HEK293 (cell line): ENCODE data around the gene HDDC3.
"Not testable (repeated sequence)": the region's sequence is repeated elsewhere in the genome, so short reads cannot be mapped to it uniquely, and the experiment has no call there.

Experiments used
- CTCF ChIA-PET: fragments of 350-600 bp; formaldehyde crosslinking; extraction: SDS; loops from one replicate; lab custom pipeline; 2021; ENCODE audit warnings: antibody characterized with exemption; lab: Yijun Ruan, JAX
- POLR2A ChIA-PET: fragments of 300-600 bp; formaldehyde crosslinking; extraction: SDS; loops from one replicate; lab custom pipeline; 2020; ENCODE audit warnings: antibody characterized with exemption, inconsistent platforms; lab: Yijun Ruan, JAX
- H3K27ac ChIP-seq: fragments of 200-500 bp; sonication (Bioruptor generic); 2 replicates; pipeline ENCODE4 v1.5.1; 2014; ENCODE audit warnings: low read depth, low read length, control low read depth, inconsistent platforms; ENCODE audit errors: extremely low read depth
- H3K36me3 ChIP-seq, 2 experiments: fragments of 200-500 bp in 1 of 2; sonication (Bioruptor generic) in 1 of 2; 1 replicate in 1 of 2; 2 replicates in 1 of 2; pipeline ENCODE4 v1.5.1; 2014 to 2017; ENCODE audit warnings: inconsistent platforms in 2 of 2, low read length in 2 of 2; ENCODE audit not compliant: control insufficient read depth in 2 of 2, insufficient read depth in 1 of 2
- H3K4me1 ChIP-seq: fragments of 200-500 bp; sonication (Bioruptor generic); 2 replicates; pipeline ENCODE4 v1.5.1; 2014; ENCODE audit warnings: mild to moderate bottlenecking, low read length, inconsistent platforms; ENCODE audit not compliant: control insufficient read depth, insufficient read depth
- H3K4me3 ChIP-seq: 2 replicates; pipeline ENCODE4 v1.5.1; 2011; ENCODE audit warnings: low read depth, mild to moderate bottlenecking, control low read depth, low read length, moderate library complexity
- H3K9me3 ChIP-seq: fragments of 200-500 bp; sonication (Bioruptor generic); 2 replicates; pipeline ENCODE4 v1.5.1; 2014; ENCODE audit warnings: low read depth, low read length, inconsistent platforms; ENCODE audit not compliant: control insufficient read depth, insufficient read depth
- ATF2 ChIP-seq: fragments of 450-650 bp; formaldehyde crosslinking; IDR thresholded peaks from 2 replicates; pipeline ENCODE4 v1.5.1; 2016; ENCODE audit warnings: missing biosample characterization, missing genetic modification characterization, low read depth
- BCL11A ChIP-seq: fragments of 450-650 bp; formaldehyde crosslinking; IDR thresholded peaks from 2 replicates; pipeline ENCODE4 v1.5.1; 2016; ENCODE audit warnings: low read depth, missing biosample characterization, missing genetic modification characterization
- GLIS1 ChIP-seq: fragments of 450-650 bp; formaldehyde crosslinking; IDR thresholded peaks from 2 replicates; pipeline ENCODE4 v1.5.1; 2016; ENCODE audit warnings: missing biosample characterization, missing genetic modification characterization
- KLF17 ChIP-seq: fragments of 450-650 bp; formaldehyde crosslinking; IDR thresholded peaks from 2 replicates; pipeline ENCODE4 v1.5.1; 2016; ENCODE audit warnings: missing biosample characterization, missing genetic modification characterization
- MEIS1 ChIP-seq: sonication (generic); formaldehyde crosslinking; IDR thresholded peaks from 2 replicates; pipeline ENCODE4 v1.8.1; 2022; ENCODE audit warnings: missing genetic modification reagents, mild to moderate bottlenecking, borderline replicate concordance
- ZBTB20 ChIP-seq: fragments of 450-650 bp; formaldehyde crosslinking; IDR thresholded peaks from 2 replicates; pipeline ENCODE4 v1.5.1; 2016; ENCODE audit warnings: missing biosample characterization, missing genetic modification characterization
- ZBTB48 ChIP-seq: fragments of 450-650 bp; formaldehyde crosslinking; IDR thresholded peaks from 2 replicates; pipeline ENCODE4 v1.5.1; 2016; ENCODE audit warnings: missing biosample characterization, missing genetic modification characterization
- ZFP41 ChIP-seq: fragments of 450-650 bp; formaldehyde crosslinking; IDR thresholded peaks from 2 replicates; pipeline ENCODE4 v1.5.1; 2016; ENCODE audit warnings: missing biosample characterization, missing genetic modification characterization, borderline replicate concordance
- ZFP69B ChIP-seq: fragments of 450-650 bp; formaldehyde crosslinking; IDR thresholded peaks from 2 replicates; pipeline ENCODE4 v1.5.1; 2016; ENCODE audit warnings: missing biosample characterization, missing genetic modification characterization
- ZNF146 ChIP-seq: fragments of 450-650 bp; formaldehyde crosslinking; IDR thresholded peaks from 2 replicates; pipeline ENCODE4 v1.5.1; 2016; ENCODE audit warnings: missing biosample characterization, missing genetic modification characterization
- ZNF184 ChIP-seq: fragments of 450-650 bp; IDR thresholded peaks from 2 replicates; pipeline ENCODE4 v1.5.1; 2018; ENCODE audit warnings: missing biosample characterization, mild to moderate bottlenecking, missing genetic modification characterization
- ZNF223 ChIP-seq: fragments of 450-650 bp; formaldehyde crosslinking; IDR thresholded peaks from 2 replicates; pipeline ENCODE4 v1.5.1; 2016; ENCODE audit warnings: missing biosample characterization, missing genetic modification characterization
- ZNF394 ChIP-seq: fragments of 450-650 bp; formaldehyde crosslinking; IDR thresholded peaks from 2 replicates; pipeline ENCODE4 v1.5.1; 2016; ENCODE audit warnings: missing biosample characterization, missing genetic modification characterization, mild to moderate bottlenecking, moderate library complexity, borderline replicate concordance
- ZNF404 ChIP-seq: fragments of 450-650 bp; formaldehyde crosslinking; IDR thresholded peaks from 2 replicates; pipeline ENCODE4 v1.5.1; 2017; ENCODE audit warnings: missing biosample characterization, missing genetic modification characterization
- ZNF473 ChIP-seq: fragments of 450-650 bp; formaldehyde crosslinking; IDR thresholded peaks from 2 replicates; pipeline ENCODE4 v1.5.1; 2017; ENCODE audit warnings: missing biosample characterization, missing genetic modification characterization
- ZNF544 ChIP-seq: fragments of 450-650 bp; formaldehyde crosslinking; IDR thresholded peaks from 2 replicates; pipeline ENCODE4 v1.5.0; 2017; ENCODE audit warnings: missing biosample characterization, missing genetic modification characterization
- ZNF76 ChIP-seq: fragments of 450-650 bp; formaldehyde crosslinking; IDR thresholded peaks from 2 replicates; pipeline ENCODE4; 2016; ENCODE audit warnings: low read depth, missing biosample characterization, missing genetic modification characterization, borderline replicate concordance
- ZSCAN23 ChIP-seq: fragments of 450-650 bp; formaldehyde crosslinking; IDR thresholded peaks from 2 replicates; pipeline ENCODE4 v1.5.1; 2016; ENCODE audit warnings: missing biosample characterization, missing genetic modification characterization
- ZXDB ChIP-seq: fragments of 450-650 bp; formaldehyde crosslinking; IDR thresholded peaks from 2 replicates; pipeline ENCODE4 v1.5.1; 2016; ENCODE audit warnings: missing biosample characterization, missing genetic modification characterization

Gene HDDC3

GRCh38 chr15:90922712-90923322 lies 9.5 kb downstream of the HDDC3 start:
- H3K9me3 ChIP-seq, H3K4me1 ChIP-seq, H3K4me3 ChIP-seq, H3K27ac ChIP-seq: not testable (repeated sequence)
- H3K36me3 ChIP-seq = peaks cover 22 to 41% of the 10 kb centered on the region in 2 experiments
- CTCF ChIA-PET = interaction anchor here (0.7 to 6.9 kb wide), 4 partner anchors 10 to 35 kb away, joined by 3 to 82 read pairs (median 4); partner anchors contain the start of genes HDDC3, MAN2A2 and UNC45A
- TF ChIP-seq ZBTB20 = 0 out of 2 replicates have a peak, but pooled peaks have one; percentile 23
- POLR2A ChIA-PET = interaction anchor here (0.5 to 2.4 kb wide), 7 partner anchors 9 to 55 kb away, joined by 3 to 10 read pairs (median 3); partner anchors contain the start of genes HDDC3, MAN2A2 and UNC45A

DNA sequence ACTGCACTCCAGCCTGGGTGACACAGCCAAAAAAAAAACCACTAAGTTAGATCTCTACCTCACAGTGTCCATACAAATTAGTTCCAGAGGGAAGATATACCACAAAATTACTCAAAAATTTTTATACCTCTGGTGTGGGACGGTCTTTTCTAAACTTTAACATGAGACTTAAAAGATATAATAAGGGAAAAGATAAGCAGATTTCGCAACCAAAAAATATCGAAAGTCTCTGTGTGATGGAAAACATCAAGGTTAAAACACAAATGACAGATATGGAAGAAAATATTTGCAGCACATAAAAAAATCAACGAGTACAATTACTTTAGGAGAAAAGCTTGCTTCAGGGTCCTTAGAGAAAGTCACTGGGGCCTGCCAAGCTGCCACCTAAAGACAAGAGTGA lies 10.5 kb downstream of the HDDC3 start:
- H3K36me3 ChIP-seq = peaks cover 27 to 50% of the 10 kb centered on the region in 2 experiments
- POLR2A ChIA-PET = interaction anchor here (1.2 to 1.5 kb wide), 2 partner anchors 8 to 10 kb away, joined by 3 to 4 read pairs; partner anchors contain the start of gene HDDC3

DNA sequence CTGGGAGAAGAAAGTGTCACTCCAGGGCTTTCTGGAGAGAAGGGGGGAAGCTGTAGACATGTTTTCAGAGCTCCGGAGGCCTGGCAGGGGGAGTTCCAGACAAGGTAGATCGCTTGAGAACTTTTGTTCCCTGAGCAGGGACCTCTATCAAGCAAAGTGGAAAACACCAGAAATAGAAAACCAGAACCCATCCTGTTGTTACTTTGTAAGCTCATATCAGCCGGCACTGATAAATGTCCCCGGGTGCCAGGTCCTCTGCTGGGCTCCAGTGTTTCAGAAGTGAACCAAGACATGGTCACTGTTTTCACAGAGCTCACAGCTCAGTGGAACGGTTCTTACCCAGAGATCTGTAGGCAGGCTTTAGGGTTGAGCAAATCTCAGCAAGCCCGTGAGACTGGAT lies 13.5 kb downstream of the HDDC3 start:
- ChIA-PET CTCF (interaction anchor here (1.8 to 2.1 kb wide), 2 partner anchors 13 to 16 kb away, joined by 7 read pairs; partner anchors contain the start of genes HDDC3 and MAN2A2), POLR2A (interaction anchor here (1.0 to 1.9 kb wide), 3 partner anchors 9 to 16 kb away, joined by 4 to 10 read pairs (median 4); partner anchors contain the start of genes HDDC3 and MAN2A2)
- H3K4me1 ChIP-seq = no peaks in the 10 kb centered on the region
- H3K27ac ChIP-seq = no peak overlapping the region
- H3K9me3 ChIP-seq = no peaks in the 10 kb centered on the region
- TF ChIP-seq ATF2 (no peak), BCL11A (no peak), ZNF223 (tag by site-specific recombination) (no peak), ZXDB (no peak), ZNF473 (no peak), ZBTB48 (tag by site-specific recombination) (no peak), GLIS1 (tag by site-specific recombination) (no peak), KLF17 (tag by site-specific recombination) (no peak), ZFP41 (tag by site-specific recombination) (no peak), ZNF146 (tag by site-specific recombination) (no peak), ZNF544 (tag by site-specific recombination) (no peak), ZNF184 (tag by site-specific recombination) (no peak), ZNF394 (tag by site-specific recombination) (no peak), ZNF404 (tag by site-specific recombination) (no peak), ZSCAN23 (no peak), ZNF76 (tag by site-specific recombination) (no peak)
- H3K36me3 ChIP-seq = peaks cover 38 to 78% of the 10 kb centered on the region in 2 experiments
- no peak overlapping the region for H3K4me3 ChIP-seq

More for the DNA sequence above, 10.5 kb downstream of the HDDC3 start:
- Histone ChIP-seq H3K4me1 (no peaks in the 10 kb centered on the region), H3K4me3 (no peak overlapping the region), H3K27ac (no peak overlapping the region), H3K9me3 (no peaks in the 10 kb centered on the region)
- TF ChIP-seq ZFP69B (tag by site-specific recombination) = no peak
- TF ChIP-seq MEIS1 (CRISPR knock-in tag) = no peak
- no peak for TF ChIP-seq GLIS1 (tag by site-specific recombination)
- CTCF ChIA-PET = interaction anchor here (1.0 to 6.9 kb wide), 3 partner anchors 11 to 26 kb away, joined by 3 to 82 read pairs (median 4); partner anchors contain the start of genes HDDC3, MAN2A2 and UNC45A
